ENCODE measurements around the gene ZNF487.
A peak's percentile ranks its signal among the peaks of the same experiment; 100 is the strongest.
"Not testable (repeated sequence)": the region's sequence is repeated elsewhere in the genome, so short reads cannot be mapped to it uniquely, and the experiment has no call there.

Gene ZNF487

GRCh38 chr10:43436291-43437140 is at the start of gene ZNF487:
Gene ZNF487, plus strand, starts transcription at chr10:43437111. Its CDS starts 38,703 bp downstream, at chr10:43475814.
- DNase-seq = no peak

GRCh38 chr10:43387678-43388032 is 49.3 kb upstream of the ZNF487 start:
- no peak for DNase-seq

GRCh38 chr10:43389867-43390266 is 47.0 kb upstream of the ZNF487 start:
- no peak for DNase-seq

GRCh38 chr10:43390333-43390732 is 46.6 kb upstream of the ZNF487 start:
- no peak for DNase-seq

- no peak for DNase-seq
These were observed 46.2 kb upstream of the ZNF487 start for GRCh38 chr10:43390759-43391158.

GRCh38 chr10:43391496-43391895 is 45.4 kb upstream of the ZNF487 start:
- no peak for DNase-seq

GRCh38 chr10:43392748-43393147 is 44.2 kb upstream of the ZNF487 start:
- no peak for DNase-seq

GRCh38 chr10:43393186-43393585 is 43.7 kb upstream of the ZNF487 start:
- DNase-seq = not testable (repeated sequence)

GRCh38 chr10:43393606-43394360 is 43.1 kb upstream of the ZNF487 start:
- DNase-seq = no peak

GRCh38 chr10:43394868-43395267 is 42.0 kb upstream of the ZNF487 start:
- DNase-seq = no peak

GRCh38 chr10:43395571-43396060 is 41.3 kb upstream of the ZNF487 start:
- no peak for DNase-seq

- DNase-seq = no peak
These were observed 40.6 kb upstream of the ZNF487 start for GRCh38 chr10:43396061-43396927.

- peak; percentile 59 for DNase-seq
These were observed 39.8 kb upstream of the ZNF487 start for GRCh38 chr10:43396928-43397624.

GRCh38 chr10:43398939-43399319 is 38.0 kb upstream of the ZNF487 start:
- DNase-seq = no peak

GRCh38 chr10:43399320-43400310 is 37.3 kb upstream of the ZNF487 start:
- DNase-seq = no peak

GRCh38 chr10:43401627-43402026 is 35.3 kb upstream of the ZNF487 start:
- DNase-seq = no peak

- no peak for DNase-seq
These were observed 34.7 kb upstream of the ZNF487 start for GRCh38 chr10:43402176-43402575.

GRCh38 chr10:43402880-43403452 is 33.9 kb upstream of the ZNF487 start:
- no peak for DNase-seq

GRCh38 chr10:43403911-43404703 is 32.8 kb upstream of the ZNF487 start:
- no peak for DNase-seq

GRCh38 chr10:43404704-43405084 is 32.2 kb upstream of the ZNF487 start:
- DNase-seq = no peak

Measured in SIG-M5 (cell line).